ENCODE results near the gene CRB3. TPM values are rescaled to one million over a fixed set of nuclear protein-coding genes. Genes with fewer than 3 reads are reported as not detected.

CRB3 gene
- total and polyA plus RNA-seq, 9 of the 15 experiments (the other 6 are each of a cell fraction or from before 2014, with no cell fraction given): 0.49 TPM; not detected in 8

DNA sequence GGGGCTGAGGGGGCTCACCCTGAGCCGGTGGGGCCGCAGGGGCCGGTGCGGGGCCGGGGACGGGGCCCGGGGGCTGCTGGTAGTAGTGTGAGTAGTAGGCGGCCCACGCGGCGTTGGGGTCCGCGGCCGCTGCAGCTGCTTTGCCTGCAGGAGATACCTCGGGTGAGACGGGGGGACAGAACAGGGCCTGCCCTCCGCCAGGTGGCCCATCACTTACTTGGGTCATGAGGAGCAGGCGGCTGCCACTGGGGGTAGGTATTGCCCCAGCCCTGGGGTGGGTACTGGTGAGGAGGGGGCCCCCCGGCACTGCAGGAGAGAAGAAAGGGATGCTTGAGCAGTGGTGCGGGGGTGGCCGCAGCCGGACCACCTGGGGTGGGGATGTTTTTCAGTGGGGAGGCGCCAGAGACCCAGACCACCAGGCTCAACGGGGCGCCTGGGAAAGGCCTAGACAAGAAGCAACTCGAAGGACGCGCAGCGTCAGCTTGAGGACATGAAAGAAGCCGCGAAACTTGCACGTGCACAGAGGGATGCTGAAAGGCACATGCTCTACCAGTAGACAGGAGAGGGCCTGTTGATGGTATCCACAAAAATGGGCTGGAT lies 48.4 kb upstream of the CRB3 start:
- WGBS (ENCODE audit: insufficient coverage, low coverage, missing lambda C conversion rate): 93% methylated on average over 8 of the region's 32 CpGs
- FAIRE-seq (no peak), DNase-seq (ENCODE audit: extremely low read depth in 1 of 4, low spot score in 3 of 4) (peak in 1 of 4 experiments; percentile 22), ATAC-seq (no peak)
- no peaks in the 10 kb centered on the region for H3K9me3 ChIP-seq (replicated peaks; ENCODE audit: control insufficient read depth, insufficient read depth, low read depth, low read length)
- H3K27ac ChIP-seq (ENCODE audit: extremely low read depth, low read depth, low read length): no peak overlapping the region
- in situ Hi-C loops (cut with MboI) (no loop called here), intact Hi-C loops (cut with micrococcal nuclease) (no loop called here)
- H2AFZ ChIP-seq (ENCODE audit: low read depth, low read length): no peak overlapping the region
- TF ChIP-seq, protein P1, sequence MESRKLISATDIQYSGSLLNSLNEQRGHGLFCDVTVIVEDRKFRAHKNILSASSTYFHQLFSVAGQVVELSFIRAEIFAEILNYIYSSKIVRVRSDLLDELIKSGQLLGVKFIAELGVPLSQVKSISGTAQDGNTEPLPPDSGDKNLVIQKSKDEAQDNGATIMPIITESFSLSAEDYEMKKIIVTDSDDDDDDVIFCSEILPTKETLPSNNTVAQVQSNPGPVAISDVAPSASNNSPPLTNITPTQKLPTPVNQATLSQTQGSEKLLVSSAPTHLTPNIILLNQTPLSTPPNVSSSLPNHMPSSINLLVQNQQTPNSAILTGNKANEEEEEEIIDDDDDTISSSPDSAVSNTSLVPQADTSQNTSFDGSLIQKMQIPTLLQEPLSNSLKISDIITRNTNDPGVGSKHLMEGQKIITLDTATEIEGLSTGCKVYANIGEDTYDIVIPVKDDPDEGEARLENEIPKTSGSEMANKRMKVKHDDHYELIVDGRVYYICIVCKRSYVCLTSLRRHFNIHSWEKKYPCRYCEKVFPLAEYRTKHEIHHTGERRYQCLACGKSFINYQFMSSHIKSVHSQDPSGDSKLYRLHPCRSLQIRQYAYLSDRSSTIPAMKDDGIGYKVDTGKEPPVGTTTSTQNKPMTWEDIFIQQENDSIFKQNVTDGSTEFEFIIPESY (CRISPR knock-in tag; IDR thresholded peaks at IDR 0.05): 0 out of 2 replicates have a peak, but pooled peaks have one; percentile 40
- peak; percentile 17 for TF ChIP-seq RBM22 (IDR thresholded peaks at IDR 0.05; ENCODE audit: low read depth, low read length, poor library complexity, severe bottlenecking)
- TF ChIP-seq RBFOX2 (IDR thresholded peaks at IDR 0.05; ENCODE audit: low read depth, low read length): peak; percentile 15; the same call in 1 of the 2 replicates
- TF ChIP-seq, protein P2, sequence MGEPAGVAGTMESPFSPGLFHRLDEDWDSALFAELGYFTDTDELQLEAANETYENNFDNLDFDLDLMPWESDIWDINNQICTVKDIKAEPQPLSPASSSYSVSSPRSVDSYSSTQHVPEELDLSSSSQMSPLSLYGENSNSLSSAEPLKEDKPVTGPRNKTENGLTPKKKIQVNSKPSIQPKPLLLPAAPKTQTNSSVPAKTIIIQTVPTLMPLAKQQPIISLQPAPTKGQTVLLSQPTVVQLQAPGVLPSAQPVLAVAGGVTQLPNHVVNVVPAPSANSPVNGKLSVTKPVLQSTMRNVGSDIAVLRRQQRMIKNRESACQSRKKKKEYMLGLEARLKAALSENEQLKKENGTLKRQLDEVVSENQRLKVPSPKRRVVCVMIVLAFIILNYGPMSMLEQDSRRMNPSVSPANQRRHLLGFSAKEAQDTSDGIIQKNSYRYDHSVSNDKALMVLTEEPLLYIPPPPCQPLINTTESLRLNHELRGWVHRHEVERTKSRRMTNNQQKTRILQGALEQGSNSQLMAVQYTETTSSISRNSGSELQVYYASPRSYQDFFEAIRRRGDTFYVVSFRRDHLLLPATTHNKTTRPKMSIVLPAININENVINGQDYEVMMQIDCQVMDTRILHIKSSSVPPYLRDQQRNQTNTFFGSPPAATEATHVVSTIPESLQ (CRISPR knock-in tag; IDR thresholded peaks at IDR 0.05): no peak
- peaks cover 73% of the 10 kb centered on the region; the same call in 2 of the 3 replicates for H3K36me3 ChIP-seq (ENCODE audit: control insufficient read depth, insufficient read depth, low read length)
- ChIA-PET POLR2A (interaction anchor here (0.6 kb wide), 2 partner anchors 158 to 575 kb away, joined by 3 to 4 read pairs; no protein-coding TSS in a partner anchor), CTCF (ENCODE audit: low intra/inter-chr PET ratio) (no interaction called here)
- peaks cover 23% of the 10 kb centered on the region; the same call in 1 of the 2 replicates for H4K20me1 ChIP-seq (replicated peaks; ENCODE audit: control insufficient read depth, insufficient read depth, low read length)
- H3K9ac ChIP-seq (ENCODE audit: insufficient read depth in 1 of 2, low read depth in 2 of 2, low read length in 2 of 2): no peak overlapping the region
- H3K27me3 ChIP-seq (ENCODE audit: control insufficient read depth in 2 of 2, insufficient read depth in 2 of 2, low read length in 2 of 2): no peaks in the 10 kb centered on the region
- peaks cover 20% of the 10 kb centered on the region for H3K79me2 ChIP-seq (ENCODE audit: control insufficient read depth, insufficient read depth, low read length)
- no peak overlapping the region for H3K4me2 ChIP-seq (ENCODE audit: insufficient read depth, low read length)
- H3K4me3 ChIP-seq: no peak overlapping the region
- no peaks in the 10 kb centered on the region for H3K9me1 ChIP-seq (ENCODE audit: control insufficient read depth, insufficient read depth, low read length)
- BruUV-seq (replicated peaks): no TSS peak
- peaks cover 0 to 57% of the 10 kb centered on the region in 2 experiments; a peak in 2 of 5 replicates for H3K4me1 ChIP-seq (replicated peaks in 1 of 2; ENCODE audit: control insufficient read depth in 2 of 2, insufficient read depth in 2 of 2, low read length in 2 of 2)

All from K562 (cell line).